SK-N-SH (cell line): ENCODE measurements around the gene ANKRD49. TPM values are rescaled to one million over a fixed set of nuclear protein-coding genes. Genes with fewer than 3 reads are reported as not detected.

ENCODE experiments used
- GATA2 ChIP-seq: sonication (generic); formaldehyde crosslinking; IDR thresholded peaks from 2 replicates; pipeline ENCODE4 v1.5.0; 2020; ENCODE audit warnings: mild to moderate bottlenecking, missing genetic modification reagents
- IRF3 ChIP-seq: fragments of 150-350 bp; IDR thresholded peaks from 2 replicates; pipeline ENCODE4 v1.6.1; 2016; ENCODE audit warnings: mild to moderate bottlenecking, low read depth, low read length
- polyA plus RNA-seq, 3 experiments: library from polyadenylated mRNA; depleted of rRNA; stranded (reverse); fragments of >200 nt; gene quantifications; 2 replicates each; pipeline ENCODE4 v1.2.3, GENCODE V29; 2012
- small RNA-seq, 7 experiments: library from RNA; depleted of rRNA; stranded (forward); fragments of <200 nt; gene quantifications; one replicate each; pipeline ENCODE3, GENCODE V24; 2012
- TF ChIP-seq, protein P1 (sequence below): IDR thresholded peaks from 2 replicates; pipeline ENCODE4 v1.4.0; 2012; ENCODE audit warnings: low read depth, borderline replicate concordance

The ANKRD49 gene
- polyA plus RNA-seq, 1 of the 3 experiments (the other 2 are of a cell fraction) = 4.9 TPM

- TF ChIP-seq GATA2 (CRISPR knock-in tag) (no peak), IRF3 (no peak)
- TF ChIP-seq, protein P1, sequence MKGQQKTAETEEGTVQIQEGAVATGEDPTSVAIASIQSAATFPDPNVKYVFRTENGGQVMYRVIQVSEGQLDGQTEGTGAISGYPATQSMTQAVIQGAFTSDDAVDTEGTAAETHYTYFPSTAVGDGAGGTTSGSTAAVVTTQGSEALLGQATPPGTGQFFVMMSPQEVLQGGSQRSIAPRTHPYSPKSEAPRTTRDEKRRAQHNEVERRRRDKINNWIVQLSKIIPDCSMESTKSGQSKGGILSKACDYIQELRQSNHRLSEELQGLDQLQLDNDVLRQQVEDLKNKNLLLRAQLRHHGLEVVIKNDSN = no peak
- TF ChIP-seq, all 33 proteins: peak for 0
Observed at GRCh38 chr11:94549146-94549545, 55.4 kb downstream of the ANKRD49 start (continued).

Small RNA genes within 50 kb of the gene (small RNA-seq; reads per million reads assigned to genes)
- 0 to 4.7 (median 1.6) reads per million in 7 experiments for gene MIR548L

Other genes with a start within 250 kb of the ANKRD49 start
- 0.31 and 0.43 TPM in 2 replicates for gene IZUMO1R, start 189.4 kb upstream of the ANKRD49 start, polyA plus RNA-seq (2012; rRNA removed)
- 0.02 TPM in 2 replicates for gene GPR83, start 92.6 kb upstream of the ANKRD49 start, polyA plus RNA-seq (2012; rRNA removed)
- 2.8 and 4.7 TPM in 2 replicates for gene MRE11, start 140 bp upstream of the ANKRD49 start, polyA plus RNA-seq (2012; rRNA removed)
- not detected in 2 replicates for gene C11orf97, start 18.5 kb downstream of the ANKRD49 start, polyA plus RNA-seq (2012; rRNA removed)
- gene FUT4, start 49.9 kb downstream of the ANKRD49 start, polyA plus RNA-seq (2012; rRNA removed) = 1.8 and 1.9 TPM in 2 replicates
- 1.7 and 2.0 TPM in 2 replicates for gene PIWIL4, start 73.4 kb downstream of the ANKRD49 start, polyA plus RNA-seq (2012; rRNA removed)